GM12878 (cell line): ENCODE results near the gene CPHXL2. TPM values are rescaled to one million over a fixed set of nuclear protein-coding genes. Genes with fewer than 3 reads are reported as not detected.
A peak's percentile ranks its signal among the peaks of the same experiment; 100 is the strongest.

ENCODE experiments used
- ATAC-seq: fragments of 200-7000 bp; cut with Tn5 transposase; 3 replicates; pipeline ENCODE4 v1.9.1; 2020; ENCODE audit warnings: mild to moderate bottlenecking, moderate library complexity
- BruUV-seq: library from RNA; stranded (reverse); fragments of 400-500 nt; replicated peaks from 2 replicates; lab custom pipeline; 2021; lab: Mats Ljungman, UMichigan
- CTCF ChIA-PET: fragments of 300-600 bp; sonication (Branson Sonifier 250); formaldehyde crosslinking; extraction: SDS; loops from one replicate; lab custom pipeline; 2021; ENCODE audit warnings: inconsistent platforms; lab: Yijun Ruan, JAX
- POLR2A ChIA-PET: fragments of 350-600 bp; formaldehyde crosslinking; extraction: SDS; loops from one replicate; lab custom pipeline; 2021; ENCODE audit warnings: inconsistent platforms; lab: Charles Lee
- RAD21 ChIA-PET: fragments of 300-600 bp; sonication (Branson Sonifier 250); formaldehyde crosslinking; loops from one replicate; lab custom pipeline; 2023; ENCODE audit warnings: antibody characterized with exemption; ENCODE audit not compliant: unreplicated experiment; lab: Charles Lee
- SMC1A ChIA-PET: fragments of 300-600 bp; sonication (Branson Sonifier 250); formaldehyde crosslinking; loops from one replicate; lab custom pipeline; 2023; ENCODE audit not compliant: unreplicated experiment, uncharacterized antibody; lab: Charles Lee
- DNase-seq: peaks from one replicate; pipeline ENCODE4 v3.0.0-alpha.2; 2011; ENCODE audit warnings: low read depth, low spot score
- FAIRE-seq: peaks from 3 replicates; lab custom pipeline; 2011; peaks lifted over from hg19 to GRCh38; lab: Jason Lieb, UNC
- H2AFZ ChIP-seq: 2 replicates; pipeline ENCODE4 v1.6.0; 2011; ENCODE audit warnings: low read depth, low read length, control low read depth; ENCODE audit not compliant: control insufficient read depth
- H3K27ac ChIP-seq: 2 replicates; pipeline ENCODE4 v1.5.1; 2011; ENCODE audit warnings: control low read depth; ENCODE audit not compliant: control insufficient read depth, insufficient read depth
- H3K27me3 ChIP-seq, 2 experiments: replicated peaks in 1 of 2; 2 replicates each; pipeline versions ENCODE4 v1.6.0 to v1.6.1; 2011; ENCODE audit warnings: low read length in 1 of 2; ENCODE audit not compliant: control insufficient read depth in 2 of 2, insufficient read depth in 2 of 2
- H3K36me3 ChIP-seq, 2 experiments: 2 replicates each; pipeline ENCODE4 v1.5.1; 2011; ENCODE audit warnings: low read length in 1 of 2; ENCODE audit not compliant: control insufficient read depth in 2 of 2, insufficient read depth in 2 of 2
- H3K4me1 ChIP-seq: 2 replicates; pipeline ENCODE4 v1.6.1; 2011; ENCODE audit warnings: mild to moderate bottlenecking, low read length, moderate library complexity, mixed read lengths; ENCODE audit not compliant: control insufficient read depth, insufficient read depth
- H3K4me2 ChIP-seq: 2 replicates; pipeline ENCODE4 v1.6.0; 2011; ENCODE audit warnings: control low read depth; ENCODE audit not compliant: control insufficient read depth, insufficient read depth
- H3K4me3 ChIP-seq: fragments of 200-600 bp; sonication (generic); 2 replicates; pipeline ENCODE4 v1.5.1; 2016
- H3K79me2 ChIP-seq: 2 replicates; pipeline ENCODE4 v1.6.0; 2011; ENCODE audit warnings: low read length; ENCODE audit not compliant: control insufficient read depth, insufficient read depth
- H3K9ac ChIP-seq: 2 replicates; pipeline ENCODE4 v1.8.0; 2011; ENCODE audit warnings: low read length, control low read depth, mixed read lengths; ENCODE audit not compliant: control insufficient read depth, insufficient read depth
- H3K9me3 ChIP-seq: replicated peaks from 3 replicates; pipeline ENCODE4 v1.5.1; 2011; ENCODE audit warnings: mild to moderate bottlenecking, low read length; ENCODE audit not compliant: control insufficient read depth, insufficient read depth
- H4K20me1 ChIP-seq: 2 replicates; pipeline ENCODE4 v1.6.0; 2011; ENCODE audit not compliant: control insufficient read depth, insufficient read depth
- NRF1 ChIP-seq: conservative IDR thresholded peaks from 2 replicates; pipeline ENCODE4 v1.6.1; 2011; ENCODE audit warnings: mild to moderate bottlenecking, low read depth, low read length, improper control_type of control experiment
- POLR2AphosphoS5 ChIP-seq: IDR thresholded peaks from 2 replicates; pipeline ENCODE4 v1.6.1; 2011; ENCODE audit warnings: mild to moderate bottlenecking, low read length, inconsistent platforms
- SP1 ChIP-seq: IDR thresholded peaks from one replicate; pipeline ENCODE4 v1.6.1; 2011; ENCODE audit warnings: low read depth, low read length
- ZBED1 ChIP-seq: IDR thresholded peaks from 2 replicates; pipeline ENCODE4 v1.6.1; 2016; ENCODE audit warnings: borderline replicate concordance
- ZBTB11 ChIP-seq: fragments of 450-650 bp; formaldehyde crosslinking; IDR thresholded peaks from 2 replicates; pipeline ENCODE4 v1.5.0; 2022; ENCODE audit warnings: mild to moderate bottlenecking, missing genetic modification characterization
- WGBS: methylation state at CpG from one replicate; pipeline ENCODE4 v1.1.6; 2016; ENCODE audit warnings: low lambda C conversion rate; ENCODE audit not compliant: insufficient replicate concordance, insufficient coverage; ENCODE audit errors: missing lambda C conversion rate; 5-methylcytosine and 5-hydroxymethylcytosine counted together
- in situ Hi-C: fragments of 300-500 bp; cut with MboI; formaldehyde crosslinking; loops from 9 replicates; pipeline ENCODE4 v1.14.3; 2018; ENCODE audit warnings: mixed read lengths
- intact Hi-C: fragments of 100-400 bp; cut with micrococcal nuclease; formaldehyde crosslinking; loops from one replicate; pipeline ENCODE4 v1.14.2; 2022; ENCODE audit not compliant: unreplicated experiment
- polyA plus RNA-seq, 11 experiments: library from polyadenylated mRNA; depleted of rRNA in 4 of 11; unstranded in 6 of 11; stranded (reverse) in 5 of 11; fragments of >200 nt; fragmentation: Nextera tagmentation in 4 of 11; fragmentation: Illumina TruSeq in 1 of 11; extraction: Ambion mirVana in 4 of 11; extraction: Trizol in 1 of 11; gene quantifications; 1 replicate in 1 of 11; 2 replicates in 10 of 11; pipeline versions ENCODE4 v1.2.1 to v1.2.3, GENCODE V29; 2011 to 2016; ENCODE audit warnings: inconsistent platforms in 2 of 11, missing spikeins in 2 of 11, low read depth in 1 of 11
- total RNA-seq, 4 experiments: library from RNA; depleted of rRNA in 3 of 4; stranded (reverse); fragments of >200 nt in 3 of 4; fragmentation: Illumina TruSeq in 1 of 4; extraction: Trizol in 1 of 4; gene quantifications; 2 replicates each; pipeline versions ENCODE4 v1.2.1 to v1.2.3, GENCODE V29; 2013 to 2021

CPHXL2 gene
- total and polyA plus RNA-seq, 10 of the 15 experiments (the other 5 are each of a cell fraction or from before 2014, with no cell fraction given) = not detected

- TF ChIP-seq ZBTB11 (CRISPR knock-in tag) (no peak), ZBED1 (no peak), NRF1 (no peak), SP1 (no peak)
These were observed 44.0 kb downstream of the CPHXL2 start (continued) for GRCh38 chr16:75632857-75633256.

GRCh38 chr16:75630052-75630451, 46.8 kb downstream of the CPHXL2 start:
- no TSS peak for BruUV-seq
- no peaks in the 10 kb centered on the region for H3K9me3 ChIP-seq
- H3K79me2 ChIP-seq = no peaks in the 10 kb centered on the region
- no peaks in the 10 kb centered on the region for H3K27me3 ChIP-seq
- SMC1A ChIA-PET = interaction anchor here (1.1 kb wide), 1 partner anchor 9 kb away, joined by 4 read pairs; no protein-coding TSS in a partner anchor
- CTCF ChIA-PET = no interaction called here
- no peaks in the 10 kb centered on the region for H3K4me1 ChIP-seq
- no peak overlapping the region for H3K4me3 ChIP-seq
- H2AFZ ChIP-seq = no peak overlapping the region
- no peak overlapping the region for H3K9ac ChIP-seq
- peaks cover 21 to 57% of the 10 kb centered on the region in 2 experiments for H3K36me3 ChIP-seq
- ATAC-seq (no peak), DNase-seq (no peak), FAIRE-seq (no peak)
- intact Hi-C loops (no loop called here), in situ Hi-C loops (no loop called here)
- RAD21 ChIA-PET = no interaction called here
- H3K27ac ChIP-seq = no peak overlapping the region
- WGBS = 97% methylated on average over 3 of the region's 3 CpGs
- H4K20me1 ChIP-seq = no peaks in the 10 kb centered on the region
- TF ChIP-seq NRF1 = no peak
- TF ChIP-seq POLR2AphosphoS5 = 0 out of 2 replicates have a peak, but pooled peaks have one; percentile 19
- no peak overlapping the region for H3K4me2 ChIP-seq
- POLR2A ChIA-PET = interaction anchor here (0.7 to 1.5 kb wide), 2 partner anchors 17 to 80 kb away, joined by 3 to 4 read pairs; partner anchors contain the start of genes KARS1 and TERF2IP
